Smooth muscle cell (in vitro differentiated cells): ENCODE data around the gene CIPC. TPM values are rescaled to one million over a fixed set of nuclear protein-coding genes. Genes with fewer than 3 reads are reported as not detected.

ENCODE experiments used
- polyA plus RNA-seq: library from polyadenylated mRNA; unstranded; fragments of >200 nt; fragmentation: Nextera tagmentation; extraction: Ambion mirVana; gene quantifications from 2 replicates; pipeline ENCODE4 v1.2.1, GENCODE V29; 2016
- total RNA-seq: library from RNA; depleted of rRNA; stranded (reverse); fragments of >200 nt; gene quantifications from 2 replicates; pipeline ENCODE4 v1.2.3, GENCODE V29; 2014

CIPC gene
- total and polyA plus RNA-seq, 2 experiments from 2014 or later: 3.6 to 15.1 TPM

Other genes with a start within 250 kb of the CIPC start
- 33.2 and 33.9 TPM in 2 replicates for gene IRF2BPL, start 69.5 kb upstream of the CIPC start, total RNA-seq
- gene IRF2BPL, start 69.5 kb upstream of the CIPC start, polyA plus RNA-seq: 58.0 and 66.3 TPM in 2 replicates
- gene ZDHHC22, start 43.5 kb downstream of the CIPC start, total RNA-seq: not detected in 2 replicates
- gene ZDHHC22, start 43.5 kb downstream of the CIPC start, polyA plus RNA-seq: not detected in 2 replicates
- gene TMEM63C, start 83.5 kb downstream of the CIPC start, total RNA-seq: 4.3 and 10.4 TPM in 2 replicates
- gene TMEM63C, start 83.5 kb downstream of the CIPC start, polyA plus RNA-seq: 7.7 and 8.7 TPM in 2 replicates
- gene NGB, start 172.9 kb downstream of the CIPC start, total RNA-seq: not detected in 2 replicates
- not detected in 2 replicates for gene NGB, start 172.9 kb downstream of the CIPC start, polyA plus RNA-seq
- gene POMT2, start 222.6 kb downstream of the CIPC start, total RNA-seq: 15.9 and 22.5 TPM in 2 replicates
- gene POMT2, start 222.6 kb downstream of the CIPC start, polyA plus RNA-seq: 39.8 and 52.8 TPM in 2 replicates
- gene GSTZ1, start 222.8 kb downstream of the CIPC start, total RNA-seq: 15.1 and 29.1 TPM in 2 replicates
- gene GSTZ1, start 222.8 kb downstream of the CIPC start, polyA plus RNA-seq: 17.0 and 26.9 TPM in 2 replicates